ENCODE results near the gene MEPCE.
A peak's percentile ranks its signal among the peaks of the same experiment; 100 is the strongest.
"Not testable (repeated sequence)": the region's sequence is repeated elsewhere in the genome, so short reads cannot be mapped to it uniquely, and the experiment has no call there.

MEPCE gene

DNA sequence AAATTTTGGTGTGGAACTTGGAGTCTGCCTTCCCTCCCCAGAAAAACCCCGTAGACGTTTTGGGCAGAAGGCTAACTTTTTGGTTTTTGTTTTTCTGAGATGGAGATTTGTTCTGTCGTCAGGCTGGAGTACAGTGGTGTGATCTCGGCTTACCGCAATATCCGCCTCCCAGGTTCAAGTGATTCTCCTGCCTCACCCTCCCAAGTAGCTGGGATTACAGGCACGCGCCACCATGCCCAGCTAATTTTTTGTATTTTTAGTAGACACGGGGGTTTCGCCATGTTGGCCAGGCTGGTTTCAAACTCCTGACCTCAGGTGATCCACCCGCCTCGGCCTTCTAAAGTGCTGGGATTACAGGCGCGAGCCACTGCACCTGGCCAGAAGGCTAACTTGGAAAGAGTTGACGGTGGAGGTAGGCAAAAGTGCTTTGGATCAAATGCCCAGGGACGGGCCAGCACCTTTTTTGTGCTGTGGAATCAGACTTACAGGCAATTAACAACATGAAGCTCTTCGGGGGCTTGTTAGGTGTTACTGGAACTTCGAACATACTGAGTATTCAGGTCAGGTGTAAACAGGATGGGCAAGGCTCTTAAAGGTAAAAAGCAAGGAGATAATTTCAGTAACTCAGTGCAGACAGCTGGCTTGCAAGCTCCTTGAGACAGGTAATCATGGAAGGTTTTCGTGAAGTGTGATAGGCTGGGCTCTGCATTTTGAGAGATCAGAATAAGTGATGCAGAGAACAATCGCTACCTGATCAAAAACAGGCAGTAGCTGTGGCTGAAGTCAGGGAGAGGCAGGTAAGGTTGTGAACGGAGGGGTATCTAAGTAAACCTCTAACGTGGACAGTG, 4.9 kb downstream of the MEPCE start:
- no peak for DNase-seq

GRCh38 chr7:100435401-100436304, 6.0 kb downstream of the MEPCE start:
- peak; percentile 36 for DNase-seq

GRCh38 chr7:100437150-100438100, 7.8 kb downstream of the MEPCE start:
- DNase-seq: no peak

GRCh38 chr7:100438172-100438571, 8.5 kb downstream of the MEPCE start:
- no peak for DNase-seq

- not testable (repeated sequence) for DNase-seq
These were observed 9.1 kb downstream of the MEPCE start for GRCh38 chr7:100438731-100439130.

GRCh38 chr7:100439244-100439643, 9.6 kb downstream of the MEPCE start:
- not testable (repeated sequence) for DNase-seq

- no peak for DNase-seq
These were observed 12.3 kb downstream of the MEPCE start for GRCh38 chr7:100441641-100442535.

DNA sequence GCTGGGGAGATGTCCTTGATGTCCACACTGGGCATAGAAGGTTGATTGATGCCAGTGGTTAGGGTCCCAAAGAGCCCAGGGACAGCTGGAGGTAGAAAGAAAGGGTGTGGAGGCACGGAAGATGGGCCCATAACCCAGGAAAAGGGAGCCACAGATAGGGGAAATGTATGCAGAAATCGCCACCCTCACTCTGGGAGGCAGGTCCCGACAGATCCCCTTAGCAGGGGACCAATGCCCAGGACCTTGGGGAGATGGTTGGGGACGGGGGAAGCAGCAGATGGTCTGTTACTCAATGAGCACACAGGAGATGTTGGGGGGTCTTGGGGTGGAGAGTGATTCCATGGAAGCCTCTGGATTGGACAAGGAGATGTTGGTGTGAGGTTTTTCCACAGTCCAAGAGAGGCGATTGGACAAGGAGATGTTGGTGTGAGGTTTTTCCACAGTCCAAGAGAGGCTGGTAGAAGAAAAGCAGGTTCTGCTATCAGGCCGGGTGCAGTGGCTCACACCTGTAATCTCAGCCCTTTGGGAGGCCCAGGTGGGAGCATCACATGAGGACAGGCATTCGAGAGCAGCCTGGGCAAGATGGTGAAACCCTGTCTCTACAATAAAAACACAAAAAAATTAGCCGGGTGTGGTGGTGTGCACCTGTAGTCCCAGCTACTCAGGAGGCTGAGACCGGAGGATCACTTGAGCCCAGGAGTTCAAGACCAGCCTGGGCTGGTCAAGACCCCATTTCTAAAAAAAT, 13.6 kb downstream of the MEPCE start:
- DNase-seq: no peak

DNA sequence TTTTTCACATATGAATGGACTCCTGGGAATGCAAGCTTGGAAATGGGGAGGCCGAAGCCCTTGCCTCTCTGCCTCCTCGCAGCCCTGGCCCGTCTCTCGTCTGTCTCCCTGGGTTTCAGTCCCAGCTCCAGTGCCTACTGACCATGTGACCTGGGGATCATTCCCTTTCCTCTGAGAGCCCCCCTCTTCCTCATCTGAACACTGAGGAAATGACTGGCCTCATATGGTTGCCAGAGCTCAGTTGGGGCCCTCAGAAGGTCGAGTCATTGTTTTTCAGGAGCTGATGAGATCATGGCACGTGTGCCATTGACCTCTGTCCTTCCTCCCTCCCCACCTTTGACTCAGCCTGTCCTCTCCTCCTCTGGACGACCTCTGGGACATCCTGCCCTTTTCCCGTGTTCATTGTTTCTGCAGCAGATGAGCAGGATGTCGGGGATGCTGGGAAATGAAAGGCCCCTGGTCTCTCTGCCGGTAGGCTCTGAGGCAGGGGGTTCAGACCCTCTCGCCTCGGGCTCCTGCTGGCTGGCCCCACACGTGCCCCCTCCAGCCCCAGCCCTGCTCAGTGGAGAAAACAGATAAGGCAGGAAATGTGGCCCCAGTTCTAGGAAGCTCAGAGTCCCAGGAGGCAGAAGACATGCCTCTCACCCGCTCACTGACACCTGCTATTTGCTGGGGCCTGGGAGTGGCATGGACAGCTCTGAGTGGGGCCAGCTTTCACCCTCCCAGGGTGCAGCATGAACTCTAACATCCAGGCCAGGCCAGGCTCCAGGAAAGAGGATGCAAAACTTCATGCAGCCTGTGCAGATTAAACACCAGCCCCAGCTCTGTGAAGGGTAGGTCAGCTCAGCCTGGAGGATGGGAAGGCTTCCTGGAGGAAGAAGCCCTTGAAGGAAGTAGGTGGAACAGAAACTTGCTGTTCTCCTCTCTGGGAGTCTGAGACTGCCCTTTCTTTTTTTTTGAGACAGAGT, 15.0 kb downstream of the MEPCE start:
- no peak for DNase-seq

- DNase-seq: no peak
These were observed 16.4 kb downstream of the MEPCE start for GRCh38 chr7:100446040-100446439.

DNA sequence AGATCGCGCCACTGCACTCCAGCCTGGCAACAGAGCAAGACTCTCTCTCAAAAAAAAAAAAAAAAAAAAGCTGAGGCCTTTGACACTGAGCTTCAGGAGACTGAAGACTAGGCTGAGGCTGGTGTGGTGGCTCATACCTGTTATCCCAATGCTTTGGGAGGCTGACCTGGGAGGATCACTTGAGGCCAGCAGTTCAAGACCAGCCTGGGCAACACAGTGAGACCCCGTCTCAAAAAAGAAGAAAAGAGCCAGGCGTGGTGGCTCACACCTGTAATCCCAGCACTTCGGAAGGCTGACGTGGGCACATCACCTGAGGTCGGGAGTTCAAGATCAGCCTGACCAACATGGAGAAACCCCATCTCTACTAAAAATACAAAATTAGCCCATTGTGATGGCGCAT, 17.7 kb downstream of the MEPCE start:
- not testable (repeated sequence) for DNase-seq

DNA sequence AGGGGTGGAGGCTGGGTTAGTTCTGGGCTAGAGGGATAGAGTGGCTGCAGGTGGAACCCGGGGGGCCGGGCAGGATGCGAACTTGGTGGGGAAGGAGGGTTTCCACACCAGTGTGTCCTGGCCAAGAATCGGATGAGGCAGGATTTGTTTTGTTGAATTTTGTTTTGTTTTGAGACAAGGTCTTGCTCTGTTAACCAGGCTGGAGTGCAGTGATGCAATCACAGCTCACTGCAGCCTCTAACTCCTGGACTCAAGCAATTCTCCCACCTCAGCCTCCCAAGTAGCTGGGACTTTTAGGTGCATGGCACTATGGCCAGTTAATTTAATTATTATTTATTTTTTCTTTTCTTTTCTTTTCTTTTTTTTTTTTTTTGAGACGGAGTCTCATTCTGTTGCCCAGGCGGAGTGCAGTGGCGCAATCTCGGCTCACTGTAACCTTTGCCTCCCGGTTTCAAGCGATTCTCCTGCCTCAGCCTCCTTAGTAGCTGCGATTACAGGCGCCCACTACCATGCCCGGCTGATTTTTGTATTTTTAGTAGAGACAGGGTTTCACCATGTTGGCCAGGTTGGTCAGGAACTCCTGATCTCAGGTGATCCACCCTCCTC, 19.7 kb downstream of the MEPCE start:
- no peak for DNase-seq

- DNase-seq: no peak
These were observed 22.9 kb downstream of the MEPCE start for GRCh38 chr7:100452513-100452912.

- not testable (repeated sequence) for DNase-seq
These were observed 24.2 kb downstream of the MEPCE start for GRCh38 chr7:100453854-100454253.

DNA sequence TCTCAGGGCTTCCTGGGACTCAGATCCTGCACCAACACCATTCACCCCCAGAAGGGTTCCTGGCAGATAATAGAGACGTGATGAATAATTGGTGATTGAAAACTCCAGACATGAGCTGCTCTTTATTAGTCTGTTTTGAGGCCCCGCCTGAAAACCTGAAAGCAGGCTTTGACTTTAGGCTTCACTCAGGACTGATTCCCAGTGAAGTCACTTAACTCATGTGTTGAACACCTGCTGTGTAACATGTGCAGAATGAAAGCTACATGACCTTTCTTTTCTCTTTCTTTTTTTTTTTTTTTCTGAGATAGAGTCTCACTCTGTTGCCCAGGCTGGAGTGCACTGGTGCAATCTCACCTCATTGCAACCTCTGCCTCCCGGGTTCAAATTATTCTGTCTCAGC, 25.6 kb downstream of the MEPCE start:
- no peak for DNase-seq

GRCh38 chr7:100456562-100456961, 26.9 kb downstream of the MEPCE start:
- DNase-seq: no peak

GRCh38 chr7:100457033-100457432, 27.4 kb downstream of the MEPCE start:
- DNase-seq: no peak

DNA sequence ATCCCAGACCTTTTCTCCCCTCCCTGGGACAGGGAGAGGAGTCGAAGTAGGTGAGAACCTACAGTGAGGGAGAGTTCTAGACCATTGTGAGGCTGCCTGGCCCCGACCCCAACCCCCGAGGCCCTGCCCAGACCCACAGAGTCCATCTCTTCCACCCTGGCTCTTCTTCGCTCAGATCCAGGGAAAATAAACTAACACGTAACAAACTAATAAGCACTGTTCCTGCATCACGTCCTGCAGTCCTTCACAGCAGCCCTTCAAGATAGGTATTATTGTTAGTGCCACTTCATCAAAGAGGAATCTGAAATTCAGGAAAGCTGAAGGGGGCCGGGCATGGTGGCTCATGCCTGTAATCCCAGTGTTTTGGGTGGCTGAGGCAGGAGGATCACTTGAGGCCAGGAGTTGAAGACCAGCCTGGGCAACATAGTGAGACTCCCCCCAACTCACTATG, 34.6 kb downstream of the MEPCE start, which contains the start of gene SPACDR:
Gene SPACDR (minus strand): TSS at position 51 of the 451 bp plus-strand sequence. CDS start 235 bp downstream, outside the sequence.
- no peak for DNase-seq

GRCh38 chr7:100464791-100465190, 35.2 kb downstream of the MEPCE start:
- DNase-seq: no peak
